GM18508 (cell line): ENCODE results near the gene SP7.
"Not testable (repeated sequence)": the region's sequence is repeated elsewhere in the genome, so short reads cannot be mapped to it uniquely, and the experiment has no call there.

ENCODE experiments used
- ATAC-seq: cut with Tn5 transposase; IDR thresholded peaks from one replicate; pipeline ENCODE4 v1.9.1; 2021; ENCODE audit warnings: moderate number of reproducible peaks; ENCODE audit not compliant: insufficient read depth, unreplicated experiment

The SP7 gene

DNA sequence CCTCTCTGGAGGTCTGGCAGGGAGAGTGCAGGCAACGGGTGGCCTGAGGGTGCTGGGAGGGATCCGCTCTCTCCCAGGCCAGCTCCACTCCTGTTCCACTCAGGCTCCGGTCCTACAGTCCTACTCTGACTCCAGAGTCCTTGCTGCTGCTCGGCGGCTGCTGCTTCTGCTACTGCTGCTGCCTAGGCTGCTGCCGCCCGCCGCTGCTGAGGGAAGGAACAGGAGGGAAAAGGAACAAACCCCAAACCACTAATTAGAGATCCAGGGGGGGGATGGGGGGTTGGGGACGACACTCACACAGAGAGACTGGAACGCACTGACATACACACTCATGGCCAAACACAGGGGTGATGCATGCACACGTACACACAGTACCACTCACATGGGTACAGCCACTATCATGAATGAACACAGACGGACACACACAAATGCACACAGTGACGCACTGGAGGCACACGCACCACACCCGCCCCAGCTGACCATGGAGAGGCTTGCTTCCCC lies at the start of gene SP7:
Gene SP7, minus strand, starts transcription at position 174 of the 501 bp plus-strand sequence. CDS start 708 bp downstream, outside the sequence.
- ATAC-seq = no peak

DNA sequence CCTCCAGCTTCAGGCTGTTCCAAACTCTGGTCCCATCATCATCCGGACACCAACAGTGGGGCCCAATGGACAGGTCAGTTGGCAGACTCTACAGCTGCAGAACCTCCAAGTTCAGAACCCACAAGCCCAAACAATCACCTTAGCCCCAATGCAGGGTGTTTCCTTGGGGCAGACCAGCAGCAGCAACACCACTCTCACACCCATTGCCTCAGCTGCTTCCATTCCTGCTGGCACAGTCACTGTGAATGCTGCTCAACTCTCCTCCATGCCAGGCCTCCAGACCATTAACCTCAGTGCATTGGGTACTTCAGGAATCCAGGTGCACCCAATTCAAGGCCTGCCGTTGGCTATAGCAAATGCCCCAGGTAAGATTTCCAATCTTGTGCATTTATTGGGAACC lies 47.1 kb upstream of the SP7 start:
- ATAC-seq = no peak

DNA sequence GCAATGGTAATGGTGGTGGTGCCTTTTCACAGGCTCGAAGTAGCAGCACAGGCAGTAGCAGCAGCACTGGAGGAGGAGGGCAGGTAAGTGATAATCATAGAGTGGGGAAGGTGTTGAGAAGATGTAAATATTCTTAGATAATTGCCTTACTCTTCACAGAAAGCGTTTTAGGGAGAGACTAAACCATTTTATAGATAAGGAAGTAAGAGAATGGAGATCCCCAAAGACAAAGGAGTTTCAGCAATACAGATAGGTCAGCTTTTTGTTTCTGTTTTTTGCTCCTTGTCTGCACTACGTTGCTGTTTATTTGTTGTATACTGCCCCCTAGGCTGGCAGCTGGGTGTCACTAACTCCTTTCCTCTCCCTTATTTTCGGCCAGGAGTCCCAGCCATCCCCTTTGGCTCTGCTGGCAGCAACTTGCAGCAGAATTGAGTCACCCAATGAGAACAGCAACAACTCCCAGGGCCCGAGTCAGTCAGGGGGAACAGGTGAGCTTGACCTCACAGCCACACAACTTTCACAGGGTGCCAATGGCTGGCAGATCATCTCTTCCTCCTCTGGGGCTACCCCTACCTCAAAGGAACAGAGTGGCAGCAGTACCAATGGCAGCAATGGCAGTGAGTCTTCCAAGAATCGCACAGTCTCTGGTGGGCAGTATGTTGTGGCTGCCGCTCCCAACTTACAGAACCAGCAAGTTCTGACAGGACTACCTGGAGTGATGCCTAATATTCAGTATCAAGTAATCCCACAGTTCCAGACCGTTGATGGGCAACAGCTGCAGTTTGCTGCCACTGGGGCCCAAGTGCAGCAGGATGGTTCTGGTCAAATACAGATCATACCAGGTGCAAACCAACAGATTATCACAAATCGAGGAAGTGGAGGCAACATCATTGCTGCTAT lies 45.8 kb upstream of the SP7 start:
- ATAC-seq = no peak

DNA sequence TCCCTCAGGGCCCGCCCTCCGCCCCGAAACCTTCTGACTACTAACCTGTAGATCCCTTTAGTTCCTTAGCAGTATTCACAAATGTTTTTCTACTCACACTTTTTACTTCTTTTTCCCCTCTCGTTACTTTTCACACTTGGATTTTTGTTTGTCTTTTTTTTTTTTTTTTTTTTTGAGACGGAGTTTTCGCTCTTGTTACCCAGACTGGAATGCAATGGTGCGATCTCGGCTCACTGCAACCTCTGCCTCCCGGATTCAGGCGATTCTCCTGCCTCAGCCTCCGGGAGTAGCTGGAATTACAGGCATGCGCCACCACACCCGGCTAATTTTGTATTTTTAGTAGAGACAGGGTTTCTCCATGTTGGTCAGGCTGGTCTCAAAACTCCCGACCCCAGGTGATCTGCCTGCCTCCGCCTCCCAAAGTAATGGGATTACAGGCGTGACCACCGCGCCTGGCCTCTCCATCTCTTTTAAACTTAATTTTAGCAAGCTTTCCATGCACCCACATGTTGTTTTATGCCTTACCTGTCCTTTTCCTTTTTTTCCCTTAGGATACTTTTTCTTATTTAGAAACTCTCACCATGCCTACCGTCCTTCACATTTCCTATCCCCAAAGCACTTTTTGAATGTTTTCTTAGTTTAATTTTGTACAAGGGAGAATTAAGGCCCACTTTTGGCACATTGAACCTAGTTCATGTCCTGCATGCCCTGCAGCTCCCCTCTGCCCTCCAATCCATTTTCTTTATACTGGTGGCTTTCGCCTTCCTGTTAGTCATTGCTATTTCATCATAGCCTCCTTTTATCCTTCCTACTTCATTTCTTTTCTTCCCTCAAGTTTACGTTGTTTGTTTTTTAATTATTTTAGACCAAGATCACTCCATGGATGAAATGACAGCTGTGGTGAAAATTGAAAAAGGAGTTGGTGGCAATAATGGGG lies 44.9 kb upstream of the SP7 start:
- ATAC-seq = no peak

DNA sequence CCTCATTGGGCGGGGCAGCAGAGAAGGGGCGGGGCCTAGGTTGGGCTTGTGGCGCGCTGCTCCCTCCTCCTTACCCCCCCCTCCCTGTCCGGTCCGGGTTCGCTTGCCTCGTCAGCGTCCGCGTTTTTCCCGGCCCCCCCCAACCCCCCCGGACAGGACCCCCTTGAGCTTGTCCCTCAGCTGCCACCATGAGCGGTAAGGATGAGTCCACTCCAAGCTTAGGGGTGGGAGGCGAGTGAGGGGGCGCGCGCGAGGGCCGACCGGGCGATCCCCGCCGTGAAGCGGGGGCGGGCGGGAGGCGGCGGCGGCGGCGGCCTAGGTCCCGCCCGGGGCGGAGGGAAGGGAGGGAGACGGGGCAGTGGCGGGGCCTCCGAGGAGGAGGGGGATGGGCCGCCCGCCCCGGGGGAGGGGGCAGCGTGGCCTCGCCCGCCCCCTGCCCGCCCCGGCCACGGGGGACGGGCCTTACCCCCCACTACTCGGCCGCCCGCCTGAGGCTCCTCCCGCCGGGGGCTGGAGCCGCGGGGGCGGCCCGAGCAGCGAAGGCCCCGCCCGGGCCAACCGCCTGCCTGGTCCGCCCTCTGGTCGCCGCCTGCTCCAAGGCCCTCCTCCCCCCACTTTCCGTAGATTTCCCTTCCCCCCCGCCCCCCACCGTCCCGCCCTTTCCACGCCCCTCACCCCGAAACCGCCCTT lies 44.1 kb upstream of the SP7 start, which contains the start of gene SP1:
Gene SP1, plus strand, starts transcription at position 73 of the 690 bp plus-strand sequence. Its CDS starts 116 bp downstream, at position 189.
- ATAC-seq = no peak

DNA sequence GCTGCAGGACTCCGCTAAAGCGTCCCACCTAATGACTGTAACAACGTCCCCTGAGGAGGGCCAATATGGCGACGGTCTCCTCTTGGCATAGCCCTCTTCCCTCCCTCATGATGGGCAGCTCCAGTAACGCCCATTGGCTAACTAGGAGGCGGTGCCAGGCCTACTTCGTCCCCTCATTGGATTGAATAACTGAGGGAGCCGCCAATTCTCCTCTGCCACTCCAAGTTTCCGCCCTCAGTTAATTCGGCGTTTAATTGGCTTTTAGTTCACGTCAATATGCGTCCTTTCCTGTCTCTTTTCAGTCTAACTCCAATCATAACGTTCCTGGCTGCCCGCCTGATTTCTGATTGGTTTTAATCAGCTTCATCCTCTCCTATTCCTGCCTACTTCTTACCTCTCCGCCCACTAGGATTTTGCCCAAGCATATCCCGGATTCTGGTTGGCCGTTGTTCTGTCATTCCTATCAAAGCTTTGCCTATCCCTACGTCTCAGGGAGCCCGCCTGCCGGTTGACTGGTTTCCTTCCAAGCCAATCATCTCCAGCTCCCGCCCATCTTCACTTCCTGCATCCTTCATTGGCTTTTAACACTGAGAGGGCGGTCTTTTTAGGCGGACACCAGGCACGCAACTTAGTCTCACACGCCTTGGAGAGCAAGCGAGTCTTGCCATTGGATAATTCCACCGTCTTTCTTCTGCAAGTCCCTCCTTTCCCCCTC lies 43.4 kb upstream of the SP7 start:
- ATAC-seq = peak; percentile 74

DNA sequence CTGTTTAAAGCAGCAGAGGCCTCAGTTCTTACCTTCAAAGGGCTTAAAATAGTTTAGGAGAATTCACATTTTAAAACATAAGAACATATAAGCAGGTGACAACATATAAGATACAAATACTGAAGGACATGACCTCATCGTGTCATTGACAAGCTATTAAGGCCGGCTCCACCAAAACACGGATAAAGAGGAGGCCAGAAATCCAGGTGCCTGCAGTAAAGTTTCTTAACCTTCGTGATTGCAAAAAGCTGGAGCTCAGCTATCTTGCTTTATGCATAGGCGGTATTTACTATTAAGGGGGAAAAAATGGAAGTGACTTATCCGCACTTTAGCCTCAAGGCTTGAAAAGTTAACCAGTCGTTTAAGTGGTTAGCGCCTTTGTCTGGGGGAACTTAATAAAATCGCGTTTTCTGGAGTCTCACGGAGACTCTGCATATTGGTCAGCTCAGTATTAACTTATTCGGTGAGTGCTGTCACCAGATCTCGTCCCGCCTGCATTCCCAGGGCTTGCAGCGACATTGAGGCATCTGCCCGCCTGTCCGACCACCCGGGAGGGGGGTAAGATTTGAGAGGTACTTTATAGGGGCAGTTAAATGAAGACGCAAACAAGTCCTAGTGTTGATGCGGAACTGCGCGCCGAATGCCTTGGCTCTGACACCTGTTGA lies 42.7 kb upstream of the SP7 start:
- ATAC-seq = no peak

DNA sequence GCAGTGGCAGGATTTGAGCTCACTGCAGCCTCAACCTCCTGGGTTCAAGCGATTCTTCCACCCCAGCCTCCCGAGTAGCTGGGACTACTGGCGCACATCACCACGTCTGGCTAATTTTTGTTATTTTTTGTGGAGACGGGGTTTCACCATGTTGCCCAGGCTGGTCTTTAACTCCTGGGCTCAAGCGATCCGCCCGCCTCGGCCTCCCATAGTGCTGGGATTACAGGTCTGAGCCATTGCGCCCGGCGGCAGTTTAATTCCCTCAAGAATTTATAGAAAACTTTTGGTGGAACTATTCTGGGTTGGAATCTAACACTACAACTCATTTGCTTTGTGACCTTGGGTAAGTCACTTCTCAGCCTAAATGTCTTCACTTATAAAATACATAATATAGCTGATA lies 42.1 kb upstream of the SP7 start:
- ATAC-seq = no peak

DNA sequence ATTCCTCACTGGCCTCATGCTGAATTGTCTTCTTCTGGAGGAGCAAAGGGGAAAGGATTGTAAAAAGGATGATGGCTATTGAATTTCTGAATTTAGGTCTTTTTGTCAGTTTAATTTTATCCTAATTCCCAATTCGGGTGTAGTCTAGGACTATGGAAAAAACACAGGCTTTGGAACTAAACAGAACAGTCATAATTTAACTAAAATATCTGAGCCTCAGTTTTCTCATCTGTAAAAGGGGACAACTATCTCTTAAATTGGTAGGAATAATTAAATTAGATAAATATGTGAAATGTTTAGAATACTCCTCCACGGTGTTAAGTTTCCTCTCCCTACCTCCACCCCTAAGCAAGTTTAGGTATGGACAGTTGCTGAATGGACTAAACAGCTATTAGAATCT lies 40.6 kb upstream of the SP7 start:
- no peak for ATAC-seq

DNA sequence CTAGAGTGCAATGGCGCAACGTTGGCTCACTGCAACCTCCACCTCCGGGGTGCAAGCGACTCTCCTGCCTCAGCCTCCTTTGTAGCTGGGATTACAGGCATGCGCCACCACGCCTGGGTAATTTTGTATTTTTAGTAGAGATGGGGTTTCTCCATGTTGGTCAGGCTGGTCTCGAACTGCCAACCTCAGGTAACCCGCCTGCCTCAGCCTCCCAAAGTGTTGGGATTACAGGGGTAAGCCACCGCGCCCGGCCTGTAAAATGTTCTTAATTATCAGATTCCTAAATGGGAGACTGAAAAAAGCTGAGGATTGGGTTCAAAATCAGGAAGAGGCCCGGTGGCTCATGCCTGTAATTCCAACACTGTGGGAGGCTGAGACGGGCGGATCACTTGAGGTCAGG lies 38.1 kb upstream of the SP7 start:
- ATAC-seq = not testable (repeated sequence)

DNA sequence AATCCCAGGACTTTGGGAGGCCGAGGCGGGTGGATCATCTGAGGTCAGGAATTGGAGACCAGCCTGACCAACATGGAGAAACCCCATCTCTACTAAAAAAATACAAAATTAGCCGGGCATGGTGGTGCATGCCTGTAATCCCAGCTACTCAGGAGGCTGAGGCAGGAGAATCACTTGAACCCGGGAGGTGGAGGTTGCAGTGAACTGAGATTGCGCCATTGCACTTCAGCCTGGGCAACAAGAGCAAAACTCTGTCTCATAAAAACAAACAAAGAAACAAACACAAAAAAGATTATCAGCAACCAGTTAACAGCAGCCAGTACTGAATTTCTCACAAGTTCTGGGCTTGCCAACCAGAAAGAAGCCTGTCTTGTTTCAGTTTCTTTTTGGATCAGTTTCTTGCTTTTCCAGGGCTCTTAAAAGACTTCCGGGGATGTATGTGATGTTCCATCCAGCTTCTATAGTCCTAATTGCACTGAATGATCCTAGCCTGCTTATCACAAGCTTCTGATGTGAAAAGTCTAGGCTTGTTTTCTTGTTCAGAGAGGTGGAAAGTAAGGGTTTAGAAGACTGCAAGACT lies 37.5 kb upstream of the SP7 start:
- ATAC-seq = not testable (repeated sequence)

DNA sequence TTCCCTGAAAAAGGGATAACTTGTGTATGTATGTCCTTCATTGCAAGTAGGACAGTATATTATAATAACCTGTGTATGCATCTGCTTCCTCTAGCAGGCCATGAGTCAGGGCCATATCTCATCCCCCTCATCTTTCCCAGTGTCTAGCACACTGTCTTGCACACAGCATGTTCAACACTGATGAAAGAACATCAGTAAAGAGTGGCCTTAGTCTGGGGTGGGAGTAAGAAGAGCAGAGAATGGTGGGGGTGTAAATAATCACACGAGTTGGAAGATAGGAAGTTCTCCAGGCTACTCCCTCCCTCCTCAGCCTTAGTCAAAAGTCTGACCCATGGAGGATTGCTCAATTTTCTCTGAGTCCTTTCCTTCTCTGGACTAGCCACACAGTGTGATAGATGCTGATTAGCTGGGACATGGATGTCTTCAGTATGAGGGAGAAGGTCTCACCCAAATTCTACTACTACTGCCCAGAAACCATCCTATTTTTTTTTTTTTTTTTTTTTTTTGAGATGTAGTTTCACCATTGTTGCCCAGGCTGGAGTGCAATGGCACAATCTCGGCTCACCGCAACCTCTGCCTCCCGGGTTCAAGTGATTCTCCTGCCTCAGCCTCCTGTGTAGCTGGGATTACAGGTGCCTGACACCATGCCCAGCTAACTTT lies 29.2 kb upstream of the SP7 start:
- no peak for ATAC-seq

DNA sequence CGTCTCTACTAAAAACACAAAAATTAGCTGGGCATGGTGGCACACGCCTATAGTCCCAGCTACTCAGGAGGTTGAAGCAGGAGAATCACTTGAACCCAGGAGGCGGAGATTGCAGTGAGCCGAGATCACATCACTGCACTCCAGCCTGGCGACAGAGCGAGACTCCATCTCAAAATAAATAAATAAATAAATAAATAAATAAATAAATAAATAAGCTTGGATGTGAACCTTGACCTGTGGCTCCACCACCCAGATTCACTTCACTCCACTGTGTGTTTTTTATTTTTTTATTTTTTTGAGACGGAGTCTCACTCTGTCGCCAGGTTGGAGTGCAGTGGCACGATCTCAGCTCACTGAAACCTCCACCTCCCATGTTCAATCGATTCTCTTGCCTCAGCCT lies 25.5 kb upstream of the SP7 start:
- not testable (repeated sequence) for ATAC-seq

DNA sequence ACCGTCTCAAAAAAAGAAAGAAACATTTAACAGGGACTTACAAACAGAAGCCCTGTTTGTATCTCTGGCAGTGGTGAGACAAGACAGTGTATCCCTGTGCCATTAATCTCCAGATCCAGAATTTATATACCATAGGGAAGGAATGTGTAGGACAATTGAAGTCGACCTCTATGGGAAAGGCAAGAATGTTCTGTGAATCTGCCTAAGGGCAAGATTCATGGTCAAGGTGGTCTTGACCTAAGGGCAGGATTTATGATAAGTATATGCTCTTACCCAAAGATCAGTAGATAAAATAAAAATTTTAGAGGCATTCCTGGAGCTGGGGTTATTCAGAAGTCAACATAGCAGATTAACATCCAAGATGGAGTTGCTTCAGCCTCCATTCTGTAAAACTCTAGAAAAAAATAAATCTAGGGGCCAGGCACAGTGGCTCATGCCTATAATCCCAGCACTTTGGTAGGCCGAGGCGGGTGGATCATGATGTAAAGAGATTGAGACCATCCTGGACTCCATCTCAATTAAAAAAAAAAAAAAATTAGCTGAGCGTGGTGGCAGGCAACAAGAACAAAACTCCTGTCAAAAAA lies 22.8 kb upstream of the SP7 start:
- ATAC-seq = no peak

DNA sequence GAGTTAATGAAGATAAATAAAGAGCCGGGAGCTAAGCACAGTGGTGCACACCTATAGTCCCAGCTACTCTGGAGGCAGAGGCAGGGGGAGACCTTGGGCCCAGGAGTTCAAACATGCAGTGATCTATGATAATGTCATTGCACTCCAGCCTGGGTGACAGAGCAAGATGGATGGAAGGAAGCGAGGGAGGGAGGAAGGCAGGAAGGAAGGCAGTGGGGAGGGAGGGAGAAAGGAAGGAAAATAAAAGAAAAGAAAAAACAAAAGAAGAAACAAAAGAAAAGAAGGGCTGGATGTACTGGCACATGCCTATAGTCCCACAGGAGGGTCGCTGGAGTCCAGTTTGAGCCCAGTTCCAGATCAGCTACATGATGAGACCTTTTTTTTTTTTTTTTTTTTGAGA lies 19.0 kb upstream of the SP7 start:
- no peak for ATAC-seq

DNA sequence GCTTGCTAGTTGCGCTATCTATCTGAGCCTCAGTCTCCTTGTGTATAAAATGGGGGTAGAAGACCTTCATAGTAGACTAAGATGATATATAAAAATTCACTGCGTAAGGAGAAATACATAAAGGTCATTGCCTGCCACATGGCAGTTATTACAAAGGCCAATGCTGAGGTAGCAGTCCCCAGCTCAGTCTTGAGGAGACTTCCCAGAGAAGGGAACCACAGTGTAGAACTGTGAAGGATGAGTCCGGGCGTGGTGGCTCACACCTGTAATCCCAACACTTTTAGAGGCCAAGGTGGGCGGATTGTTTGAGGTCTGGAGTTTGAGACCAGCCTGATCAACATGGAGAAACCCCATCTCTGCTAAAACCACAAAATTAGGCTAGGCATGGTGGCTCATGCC lies 17.1 kb upstream of the SP7 start:
- ATAC-seq = no peak

DNA sequence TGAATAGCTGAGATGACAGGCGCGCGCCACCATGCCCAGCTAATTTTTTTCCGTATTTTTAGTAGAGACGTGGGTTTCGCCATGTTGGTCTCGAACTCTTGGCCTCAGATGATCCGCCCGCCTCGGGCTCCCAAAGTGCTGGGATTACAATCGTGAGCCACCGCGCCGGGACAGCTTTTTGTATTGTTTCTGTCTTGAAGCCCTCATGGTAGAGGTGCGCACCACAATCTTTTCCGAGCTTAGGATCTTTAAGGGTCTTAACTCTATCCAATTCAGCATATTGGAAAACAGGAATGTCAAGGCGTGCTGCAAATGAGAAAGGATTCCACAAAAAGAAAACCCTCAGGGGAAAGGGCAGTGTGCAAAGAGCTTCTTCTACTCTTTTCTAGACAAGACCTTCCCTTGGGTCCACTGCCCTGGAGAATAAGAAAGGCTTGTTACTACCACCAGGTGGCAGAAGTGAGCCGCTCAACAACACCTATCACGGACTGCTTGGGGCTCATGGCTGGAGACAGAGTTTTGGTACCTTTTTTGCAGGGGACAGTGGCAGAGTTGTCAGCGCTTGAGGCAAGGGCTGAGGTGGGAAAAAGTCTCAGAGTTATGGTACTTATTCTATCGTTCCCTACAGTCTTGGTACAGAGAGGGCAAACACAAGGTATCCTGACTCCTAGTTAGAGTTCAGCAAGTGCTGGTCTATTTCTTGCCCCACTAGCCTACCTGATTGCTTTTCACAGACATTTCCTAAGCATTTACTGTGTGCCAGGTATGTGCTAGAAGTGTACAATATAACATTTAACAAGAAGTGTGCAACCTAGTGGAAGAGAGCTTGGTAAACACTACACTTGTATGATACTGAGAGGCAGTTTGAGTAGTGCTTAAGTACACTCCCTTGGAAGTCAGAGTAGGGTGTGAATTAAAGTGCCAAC lies 16.4 kb upstream of the SP7 start:
- peak; percentile 53 for ATAC-seq
